Endothelial cell of hepatic sinusoid (primary cell): Measurements from ENCODE around the gene PPP1R3D.
"Not testable (repeated sequence)": the region's sequence is repeated elsewhere in the genome, so short reads cannot be mapped to it uniquely, and the experiment has no call there.

Source experiments
- in situ Hi-C: cut with HindIII; loops from 2 replicates; pipeline ENCODE4 v1.10.0; 2017; ENCODE audit warnings: low sequenced_read_pairs

PPP1R3D gene

DNA sequence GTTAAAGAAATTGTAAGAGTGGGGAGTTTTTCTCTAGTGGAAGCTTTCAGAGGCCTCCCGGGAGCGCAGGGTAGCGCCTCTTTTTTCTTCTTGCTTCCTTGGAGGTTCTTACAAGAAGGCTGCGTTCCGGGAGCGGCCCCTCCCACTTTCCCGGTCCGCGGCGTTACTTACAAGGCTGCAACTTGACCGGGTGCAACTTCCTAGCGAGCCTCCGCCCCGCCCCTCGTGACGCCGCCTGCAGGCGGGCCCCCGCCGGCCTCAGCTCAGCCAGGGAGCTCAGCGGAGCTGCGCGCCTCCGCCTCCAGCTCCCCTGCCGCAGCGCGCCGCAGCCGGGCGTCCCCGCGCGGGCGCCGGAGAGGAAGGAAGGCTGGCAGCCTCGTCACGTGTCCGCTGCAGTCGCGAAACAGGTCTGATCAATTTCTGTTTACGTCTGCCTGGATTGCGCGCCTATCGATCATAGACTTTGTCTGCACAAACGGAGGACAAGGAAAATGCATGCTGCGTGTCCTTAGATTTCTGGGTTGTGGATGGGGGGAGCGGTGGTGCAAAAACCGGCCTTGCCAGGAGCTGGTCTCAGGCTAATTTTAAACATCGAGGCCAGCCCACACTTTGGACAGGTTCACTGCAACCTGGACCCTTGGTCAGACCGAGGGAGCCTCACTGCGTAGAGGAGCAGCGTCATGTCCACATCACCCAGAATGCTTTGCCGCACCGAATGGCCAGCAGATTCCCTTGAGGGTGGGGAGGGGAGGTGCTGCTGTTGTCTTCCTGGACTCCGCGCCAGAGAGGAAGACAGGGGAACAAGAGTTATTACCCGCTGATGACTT is at the start of gene PPP1R3D, which contains the start of gene FAM217B:
Gene PPP1R3D, minus strand, starts transcription at position 177 of the 827 bp plus-strand sequence. CDS start 374 bp downstream, outside the sequence.
Gene FAM217B, plus strand, starts transcription at position 261 of the 827 bp plus-strand sequence. CDS start 3,555 bp downstream, outside the sequence.
- in situ Hi-C loops: no loop called here

DNA sequence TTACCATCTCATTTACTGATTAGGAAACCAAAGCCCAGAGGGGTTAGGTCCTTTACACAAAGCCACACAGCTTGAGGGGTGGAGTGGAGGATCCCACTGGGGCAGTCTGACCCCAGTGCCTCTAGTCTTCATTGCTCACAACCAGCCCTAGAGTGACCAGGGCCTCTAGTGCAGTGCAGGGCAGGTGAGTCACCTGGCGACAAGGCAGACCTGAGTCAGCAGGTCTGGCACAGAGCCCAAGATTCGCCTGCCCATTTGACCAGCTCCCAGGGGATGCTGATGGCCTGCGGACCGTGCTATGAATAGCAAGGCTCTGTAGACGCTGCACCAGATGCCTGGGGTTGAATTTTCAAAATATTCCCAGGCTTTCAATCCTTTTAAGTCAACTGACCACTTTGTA is 48.0 kb upstream of the PPP1R3D start:
- in situ Hi-C loops: no loop called here

GRCh38 chr20:59987135-59987534 is 47.0 kb upstream of the PPP1R3D start:
- in situ Hi-C loops: no loop called here

DNA sequence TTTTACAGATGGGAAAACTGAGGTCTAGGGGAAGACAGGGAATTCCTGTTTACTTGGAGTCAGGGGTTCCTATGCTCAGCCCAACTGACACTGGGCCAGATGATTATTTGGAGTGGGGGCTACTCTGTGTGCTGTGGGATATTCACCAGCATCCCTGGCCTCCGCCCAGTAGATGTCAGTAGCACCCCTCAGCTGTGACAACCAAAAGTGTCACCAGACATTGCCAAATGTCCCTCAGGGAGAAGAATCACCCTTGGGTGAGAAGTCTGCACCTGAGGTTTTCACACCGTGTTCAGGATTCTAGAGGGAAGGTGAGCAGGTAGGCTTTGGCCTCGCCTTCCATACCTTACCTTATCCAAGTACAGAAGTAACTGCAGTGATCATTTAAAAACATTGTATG is 45.8 kb upstream of the PPP1R3D start:
- in situ Hi-C loops: no loop called here

GRCh38 chr20:59985164-59985563 is 45.1 kb upstream of the PPP1R3D start:
- in situ Hi-C loops: no loop called here

DNA sequence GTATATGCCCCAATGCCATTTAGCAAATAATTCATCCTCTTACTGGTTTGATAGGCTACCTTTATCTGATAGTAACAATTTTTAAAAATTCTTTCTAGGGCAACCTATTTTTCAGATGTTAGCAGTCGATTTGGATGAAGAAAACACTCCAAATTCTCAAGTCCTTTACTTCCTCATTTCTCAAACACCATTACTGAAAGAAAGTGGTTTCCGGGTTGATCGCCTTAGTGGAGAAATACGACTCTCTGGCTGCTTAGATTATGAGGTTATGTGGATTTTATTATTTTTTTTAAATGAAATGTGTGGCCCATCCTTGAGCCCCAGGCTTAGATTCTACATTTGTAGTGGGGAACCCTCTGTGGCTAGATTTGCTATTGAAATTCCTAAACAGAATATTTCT is 44.4 kb upstream of the PPP1R3D start:
- in situ Hi-C loops: no loop called here

GRCh38 chr20:59983076-59983475 is 43.0 kb upstream of the PPP1R3D start:
- in situ Hi-C loops: no loop called here

GRCh38 chr20:59977086-59977485 is 37.0 kb upstream of the PPP1R3D start:
- in situ Hi-C loops: no loop called here

DNA sequence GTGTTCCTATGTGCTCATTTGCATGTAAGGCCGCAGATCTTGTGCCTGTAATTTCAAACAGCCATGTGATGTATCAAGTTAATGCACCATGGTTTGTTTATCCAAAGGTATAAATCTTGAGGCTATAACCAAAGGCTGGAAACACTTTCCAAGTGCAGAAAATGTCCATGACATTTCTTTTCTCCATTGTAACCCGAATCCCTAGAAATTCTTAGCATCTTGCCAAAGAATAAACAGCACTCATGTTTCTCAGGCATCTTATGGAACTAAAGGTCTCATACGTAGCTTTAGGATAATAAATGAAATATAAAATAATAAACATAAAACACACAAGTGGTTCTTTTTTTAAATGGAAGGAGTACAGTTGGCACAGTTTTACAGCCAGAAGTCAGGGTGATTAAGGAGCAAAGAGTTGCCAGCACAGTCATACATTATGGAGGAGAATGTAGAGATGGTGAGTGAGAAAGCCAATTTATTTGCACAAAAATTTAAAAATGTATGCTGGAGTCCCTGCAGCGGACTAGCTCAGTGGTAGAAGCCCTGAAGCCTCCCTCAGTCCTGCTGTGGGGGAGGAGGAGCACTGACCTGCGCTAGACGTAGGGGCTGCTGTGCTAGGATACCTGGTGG is 36.2 kb upstream of the PPP1R3D start:
- in situ Hi-C loops: no loop called here

DNA sequence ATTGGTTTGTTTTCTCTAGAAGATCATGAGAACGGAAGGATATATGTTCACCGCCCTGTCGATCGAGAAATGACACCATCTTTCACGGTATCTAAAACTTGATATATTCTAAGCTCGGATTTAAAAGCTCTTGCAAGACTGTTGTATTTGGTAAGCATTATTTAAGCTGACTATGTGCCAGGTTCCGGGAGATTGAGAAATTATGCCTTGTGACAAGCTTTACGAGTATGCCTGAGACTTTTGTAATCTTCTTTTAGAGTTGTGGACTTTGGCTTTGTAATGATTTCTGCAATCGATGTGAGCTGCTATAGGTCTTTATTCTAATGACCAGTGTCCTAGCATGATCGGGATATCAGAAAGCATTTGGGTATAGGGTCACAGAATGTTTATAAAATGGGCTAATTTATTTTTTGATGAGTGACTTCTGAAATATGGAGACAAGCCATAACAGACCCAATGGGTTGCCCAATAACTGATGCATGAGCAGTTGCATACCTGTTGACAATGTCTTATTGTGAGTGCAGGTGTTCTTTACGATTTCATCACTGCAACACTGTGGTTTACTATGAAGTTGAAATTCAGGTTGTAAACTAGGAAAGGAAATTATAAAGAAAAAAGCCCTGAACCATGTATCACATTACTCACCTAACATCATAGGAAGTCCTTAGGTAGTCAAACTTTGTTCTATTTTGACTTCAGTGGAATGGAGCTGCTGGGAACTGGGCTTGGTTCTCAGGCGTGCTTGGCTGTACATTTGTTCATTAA is 32.1 kb upstream of the PPP1R3D start:
- in situ Hi-C loops: no loop called here

DNA sequence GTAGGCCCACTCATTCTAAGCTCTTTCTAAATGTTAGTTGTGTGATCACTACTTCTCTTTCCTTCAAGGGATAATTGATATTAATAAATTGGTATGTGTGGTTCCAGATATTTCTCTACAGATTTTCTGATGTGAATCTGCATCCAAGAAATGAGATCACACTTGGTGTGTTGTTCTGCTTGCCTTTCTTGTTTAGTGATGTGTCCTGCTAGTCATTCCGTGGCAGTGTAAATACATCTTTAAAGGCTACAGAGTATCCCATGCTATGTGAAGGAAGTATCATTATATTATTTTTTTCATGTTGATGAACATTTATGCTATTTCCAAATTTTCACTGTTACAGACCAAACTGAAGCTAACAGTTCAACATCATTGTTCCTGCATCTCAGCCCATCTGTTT is 31.3 kb upstream of the PPP1R3D start:
- in situ Hi-C loops: no loop called here

- in situ Hi-C loops: no loop called here
These were observed 26.3 kb upstream of the PPP1R3D start for GRCh38 chr20:59966428-59966827.

GRCh38 chr20:59962155-59962554 is 22.1 kb upstream of the PPP1R3D start:
- in situ Hi-C loops: no loop called here

GRCh38 chr20:59961423-59961822 is 21.3 kb upstream of the PPP1R3D start:
- in situ Hi-C loops: no loop called here

DNA sequence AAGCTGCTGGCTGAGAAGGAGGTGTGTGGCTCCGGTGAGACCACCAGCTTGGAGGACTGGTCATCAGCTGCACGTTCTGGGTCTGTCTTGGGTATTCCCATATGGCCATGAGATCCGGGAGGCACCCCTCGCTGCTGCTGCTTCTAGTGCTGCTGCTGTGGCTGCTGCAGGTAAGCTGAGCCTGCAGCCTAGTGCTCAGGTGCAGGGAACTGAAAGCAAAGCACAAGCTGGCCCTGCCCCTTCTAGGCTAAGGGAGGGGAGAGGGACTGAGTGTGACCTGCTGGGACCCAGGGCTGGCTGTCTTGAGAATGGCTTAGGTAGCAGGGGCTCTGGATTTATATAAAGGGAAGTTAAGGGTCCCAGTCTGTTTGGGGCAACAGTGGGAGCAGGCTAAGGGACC is 18.5 kb upstream of the PPP1R3D start:
- in situ Hi-C loops: no loop called here

GRCh38 chr20:59958123-59958522 is 18.0 kb upstream of the PPP1R3D start, which contains the start of gene CDH26:
CDH26 (plus strand) TSS chr20:59958423; CDS start chr20:59958727, 304 bp downstream.
- in situ Hi-C loops: no loop called here

DNA sequence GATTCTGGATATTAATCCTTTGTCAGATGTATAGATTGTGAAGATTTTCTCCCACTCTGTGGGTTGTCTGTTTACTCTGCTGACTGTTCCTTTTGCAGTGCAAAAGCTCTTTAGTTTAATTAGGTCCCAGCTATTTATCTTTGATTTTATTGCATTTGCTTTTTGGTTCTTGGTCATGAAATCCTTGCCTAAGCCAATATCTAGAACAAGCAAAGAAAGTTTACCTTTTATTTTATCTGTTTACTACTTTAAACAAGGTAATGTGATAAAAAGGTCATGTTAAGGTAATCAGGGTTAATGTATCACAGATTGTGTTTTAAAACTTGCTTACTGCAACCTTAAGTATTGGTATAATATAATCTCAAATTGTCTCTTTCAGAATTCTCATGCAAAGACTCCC is 17.5 kb upstream of the PPP1R3D start:
- in situ Hi-C loops: not testable (repeated sequence)

DNA sequence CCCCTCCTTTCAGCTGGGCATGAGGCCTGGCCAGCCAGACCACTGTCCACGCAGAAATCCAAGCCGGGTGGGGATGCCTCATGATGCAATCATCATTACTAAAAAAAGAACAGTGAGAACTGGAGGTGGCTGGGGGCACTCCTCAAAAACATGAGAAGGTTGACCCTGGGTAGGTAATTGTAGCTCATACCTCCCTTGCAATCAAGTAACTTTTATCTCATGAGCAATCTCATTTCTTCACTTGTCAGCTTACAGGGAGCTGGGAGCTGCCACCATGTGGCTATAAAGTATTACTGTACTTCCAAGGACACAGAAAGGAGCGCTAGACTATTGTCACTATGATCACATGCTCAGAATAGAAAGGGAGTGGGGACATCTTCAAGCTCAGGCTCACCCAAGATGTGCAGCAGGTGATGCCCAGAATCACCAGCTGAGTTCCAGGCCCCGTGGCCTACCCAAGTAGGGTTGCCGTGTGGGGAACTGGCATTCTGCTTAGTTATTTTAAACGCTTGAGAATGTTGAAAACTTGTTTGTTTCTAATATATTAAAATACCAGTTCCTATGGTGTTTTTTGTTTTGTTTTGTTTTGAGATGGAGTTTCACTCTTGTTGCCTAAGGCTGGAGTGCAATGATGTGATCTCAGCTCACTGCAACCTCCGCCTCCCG is 15.2 kb upstream of the PPP1R3D start:
- in situ Hi-C loops: no loop called here

DNA sequence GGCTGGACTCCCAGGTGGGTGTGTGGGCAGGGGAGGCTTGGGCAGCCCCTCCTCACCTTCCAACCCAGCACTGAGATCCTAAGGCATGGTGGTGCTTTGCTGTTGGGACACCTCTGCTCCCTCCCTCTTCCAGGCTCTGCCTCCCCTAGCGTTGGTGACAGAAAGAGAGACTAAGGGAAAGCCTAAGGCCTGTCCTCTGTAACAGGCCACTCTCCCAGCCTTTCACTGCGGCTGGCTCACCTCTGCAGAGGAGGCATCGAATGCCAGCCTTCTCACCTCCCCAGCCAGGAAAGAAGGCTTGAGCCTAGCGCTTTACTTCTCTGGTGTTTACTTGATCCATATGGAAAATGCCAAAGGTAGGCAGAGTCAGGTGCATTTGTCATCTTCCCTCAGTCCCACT is 14.6 kb upstream of the PPP1R3D start:
- in situ Hi-C loops: no loop called here

DNA sequence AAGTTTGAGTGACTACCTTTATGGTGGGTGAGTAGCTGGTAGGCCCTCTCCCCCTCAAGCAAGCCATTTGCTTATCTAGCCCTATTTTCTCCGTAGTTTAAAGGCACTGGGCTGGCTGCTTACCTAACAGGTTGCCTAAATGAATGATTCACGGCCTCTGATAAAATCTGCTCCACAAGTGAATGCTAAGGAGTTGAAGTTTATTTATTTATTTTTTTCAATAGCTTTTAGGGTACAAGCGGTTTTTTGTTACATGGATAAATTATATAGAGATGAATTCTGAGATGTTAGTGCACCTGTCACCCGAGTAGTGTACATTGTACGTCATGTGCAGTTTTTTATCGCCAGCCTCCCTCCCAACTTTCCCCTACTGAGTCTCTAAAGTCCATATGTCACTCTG is 9.8 kb upstream of the PPP1R3D start:
- in situ Hi-C loops: no loop called here
